GM19463 (cell line): Measurements from ENCODE around the gene OR56A5.
"Not testable (repeated sequence)": the region's sequence is repeated elsewhere in the genome, so short reads cannot be mapped to it uniquely, and the experiment has no call there.

ENCODE experiments used
- ATAC-seq: cut with Tn5 transposase; IDR thresholded peaks from one replicate; pipeline ENCODE4 v1.9.1; 2021; ENCODE audit warnings: mild to moderate bottlenecking, moderate library complexity; ENCODE audit not compliant: unreplicated experiment

Gene OR56A5, protein sequence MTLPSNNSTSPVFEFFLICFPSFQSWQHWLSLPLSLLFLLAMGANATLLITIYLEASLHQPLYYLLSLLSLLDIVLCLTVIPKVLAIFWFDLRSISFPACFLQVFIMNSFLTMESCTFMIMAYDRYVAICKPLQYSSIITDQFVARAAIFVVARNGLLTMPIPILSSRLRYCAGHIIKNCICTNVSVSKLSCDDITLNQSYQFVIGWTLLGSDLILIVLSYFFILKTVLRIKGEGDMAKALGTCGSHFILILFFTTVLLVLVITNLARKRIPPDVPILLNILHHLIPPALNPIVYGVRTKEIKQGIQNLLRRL

DNA sequence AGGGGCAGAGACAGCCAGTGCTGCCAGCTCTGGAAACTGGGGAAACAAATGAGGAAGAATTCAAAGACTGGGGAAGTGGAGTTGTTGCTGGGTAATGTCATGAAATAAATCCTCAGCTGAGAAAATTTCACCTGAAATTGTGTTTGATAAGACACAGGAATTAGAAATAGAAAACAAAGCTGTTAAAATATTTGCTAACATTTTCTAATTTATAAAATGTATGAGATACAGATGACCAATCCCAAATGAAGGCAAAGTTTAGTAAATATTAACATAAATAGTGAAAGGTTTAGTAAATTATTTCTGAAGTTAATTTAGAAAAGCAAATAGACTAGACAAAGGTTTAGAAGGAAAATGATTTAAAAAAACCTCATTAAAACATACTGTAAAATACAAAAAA, at the start of gene OR56A5:
OR56A5 (minus strand) TSS at position 101 of the 400 bp plus-strand sequence; CDS start at position 101, 0 bp downstream.
- ATAC-seq, result no peak

DNA sequence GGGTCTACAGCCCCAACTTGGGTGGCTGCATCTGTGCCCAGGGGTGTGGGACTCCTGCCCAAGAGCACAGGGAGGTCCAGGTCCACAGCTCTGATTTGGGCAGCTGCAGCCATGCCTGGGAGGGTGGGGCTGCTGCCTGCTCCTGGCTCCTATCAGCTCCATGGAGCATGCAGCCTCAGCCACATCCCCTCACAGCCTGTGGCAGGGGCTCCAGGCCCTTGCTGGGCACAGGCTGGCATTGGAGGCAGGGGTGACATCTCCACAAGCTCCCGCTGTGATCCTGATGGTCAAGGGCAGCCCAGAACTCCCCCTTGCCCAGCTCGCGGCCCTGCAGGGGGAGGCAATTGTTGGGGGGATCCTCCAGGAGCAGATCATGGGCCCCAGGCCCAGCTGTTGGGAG, 44.7 kb upstream of the OR56A5 start:
- ATAC-seq, result no peak

DNA sequence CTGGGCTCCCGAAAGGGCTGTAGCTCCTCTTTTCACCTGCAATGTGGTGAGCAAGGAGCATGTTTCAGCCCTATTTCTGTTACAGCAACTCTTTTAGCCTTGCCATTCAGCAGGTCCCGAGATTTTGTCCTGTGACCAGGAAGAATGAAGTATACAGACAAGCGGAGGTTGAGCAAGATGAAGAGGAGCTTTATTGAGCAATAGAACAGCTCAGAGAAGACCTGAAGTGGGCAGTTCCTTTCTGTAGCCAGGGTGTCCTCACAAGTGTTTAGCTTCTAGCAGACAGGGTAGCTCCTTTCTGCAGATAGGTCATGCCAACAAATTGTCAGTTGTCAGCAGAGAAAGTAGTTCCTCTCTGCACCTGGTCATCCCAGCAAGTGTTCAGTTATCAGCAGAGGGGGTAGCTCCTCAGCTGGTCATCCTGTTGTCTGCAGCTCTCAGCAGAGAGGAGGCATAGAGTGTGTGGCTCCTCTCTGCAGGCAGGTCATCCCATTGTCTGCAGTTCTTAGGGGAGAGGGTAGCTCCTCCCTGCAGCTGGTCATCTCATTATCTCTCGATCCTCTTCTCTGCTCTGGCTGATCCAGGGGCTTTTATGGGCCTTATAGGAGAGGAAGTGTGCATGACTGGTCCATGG, 43.9 kb upstream of the OR56A5 start:
- no peak for ATAC-seq

DNA sequence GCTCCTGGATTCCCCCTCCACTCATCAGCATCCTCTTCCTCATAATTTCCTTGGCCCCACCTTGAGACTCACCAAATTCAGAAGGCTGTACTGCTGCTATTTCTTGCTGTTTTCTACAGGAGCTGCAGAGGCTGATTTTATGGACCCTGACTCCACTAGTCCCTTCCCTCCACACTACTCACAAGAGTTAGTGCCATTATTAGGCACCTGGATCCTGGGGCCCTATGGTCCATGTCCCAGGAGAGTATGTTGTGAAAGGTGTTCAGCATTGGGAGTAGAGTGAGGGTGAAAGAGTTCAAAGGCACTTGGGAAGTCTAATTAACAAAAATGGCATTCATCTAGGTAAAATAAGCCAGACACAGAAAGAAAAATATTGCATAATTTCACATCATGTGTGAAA, 38.6 kb upstream of the OR56A5 start, which contains the start of gene OR56A4:
OR56A4 (minus strand) TSS at position 101 of the 400 bp plus-strand sequence. CDS start 3,954 bp downstream, outside the sequence.
- ATAC-seq, result no peak

DNA sequence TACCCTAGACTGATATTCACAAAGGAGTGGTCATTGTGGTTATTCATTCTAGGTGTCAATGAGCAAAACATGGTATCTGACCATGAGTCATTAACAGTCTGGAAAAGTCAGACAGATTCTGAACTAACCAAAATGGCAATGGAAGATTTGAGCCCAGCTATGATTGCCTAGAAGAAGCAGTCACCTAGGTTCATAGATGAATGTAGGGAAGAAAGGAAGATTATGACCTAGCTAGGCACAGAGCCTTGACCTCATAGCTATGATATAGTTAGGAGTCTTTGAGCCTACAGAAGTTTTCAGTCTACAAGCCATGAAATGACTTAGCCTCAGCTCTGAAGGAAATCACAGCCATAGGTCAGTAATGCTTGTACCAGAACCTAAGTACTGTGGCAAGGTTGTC, 38.1 kb upstream of the OR56A5 start:
- ATAC-seq, result no peak

DNA sequence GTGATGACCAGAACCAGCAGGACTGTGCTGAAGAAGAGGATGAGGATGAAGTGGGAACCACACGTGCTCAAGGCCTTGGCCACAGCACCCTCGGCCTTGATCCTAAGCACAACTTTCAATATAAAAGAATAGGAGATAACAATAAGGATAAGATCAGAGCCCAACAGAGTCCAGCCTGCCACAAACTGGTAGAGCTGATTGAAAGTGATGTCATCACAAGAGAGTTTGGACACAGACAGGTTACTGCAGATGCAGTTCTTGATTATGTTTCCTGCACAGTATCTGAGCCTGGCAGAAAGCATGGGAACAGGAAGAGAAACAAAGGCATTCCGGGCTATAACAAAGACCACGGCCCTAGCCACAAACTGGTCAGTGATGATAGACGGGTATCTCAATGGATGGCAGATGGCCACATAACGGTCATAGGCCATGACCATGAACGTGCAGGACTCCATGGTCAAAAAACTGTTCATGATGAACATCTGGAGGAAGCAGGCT, 34.0 kb upstream of the OR56A5 start:
- no peak for ATAC-seq

DNA sequence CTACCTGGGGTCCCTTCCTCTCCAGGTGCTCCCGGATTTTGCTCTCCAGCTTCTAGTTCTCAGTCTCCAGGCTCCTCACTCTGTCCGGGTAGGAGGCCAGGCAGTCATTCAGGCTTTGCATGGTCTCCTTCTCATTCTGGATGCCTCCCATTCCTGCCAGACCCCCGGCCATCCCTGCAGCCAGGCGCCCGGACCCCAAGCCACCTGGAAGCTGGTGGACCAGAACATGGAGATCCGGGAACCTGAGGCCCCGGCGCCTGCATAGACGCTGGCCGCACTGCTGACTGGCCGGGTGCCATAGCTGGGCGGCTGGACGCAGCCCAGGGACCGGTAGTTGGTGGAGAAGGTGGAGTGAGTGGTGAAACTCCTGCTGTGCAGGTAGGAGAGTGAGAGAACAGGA, 26.5 kb upstream of the OR56A5 start:
- no peak for ATAC-seq

DNA sequence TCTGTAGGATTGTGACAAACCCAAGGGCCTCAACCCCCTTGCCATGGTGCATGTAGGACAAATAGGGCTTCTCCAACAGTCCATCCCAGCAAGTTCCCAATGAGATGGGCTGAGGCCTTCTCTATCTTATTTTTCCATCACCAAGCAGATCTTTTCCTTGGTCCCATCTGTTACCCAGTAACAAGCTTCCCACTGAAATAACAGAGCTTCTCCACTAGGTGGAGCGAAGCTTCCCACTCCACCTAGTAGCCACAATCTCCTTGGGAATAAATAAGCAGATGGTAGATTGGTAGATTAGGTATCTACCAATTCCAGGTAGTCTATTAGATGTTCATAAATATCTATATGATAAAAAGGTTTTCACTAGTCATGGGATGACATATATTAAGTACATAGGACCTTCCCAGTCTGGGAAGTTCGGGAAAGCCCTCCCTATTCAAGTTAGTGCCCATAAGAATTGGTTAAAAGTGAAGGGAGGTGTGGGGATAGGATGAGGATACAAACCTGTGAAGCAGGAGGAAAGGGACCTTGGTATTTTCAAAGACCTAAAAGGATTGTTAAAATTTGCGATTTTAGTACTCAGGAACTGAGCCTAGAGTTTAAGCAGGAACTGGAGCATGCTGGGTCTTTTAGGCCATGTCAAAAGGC, 24.4 kb upstream of the OR56A5 start:
- ATAC-seq, result no peak

DNA sequence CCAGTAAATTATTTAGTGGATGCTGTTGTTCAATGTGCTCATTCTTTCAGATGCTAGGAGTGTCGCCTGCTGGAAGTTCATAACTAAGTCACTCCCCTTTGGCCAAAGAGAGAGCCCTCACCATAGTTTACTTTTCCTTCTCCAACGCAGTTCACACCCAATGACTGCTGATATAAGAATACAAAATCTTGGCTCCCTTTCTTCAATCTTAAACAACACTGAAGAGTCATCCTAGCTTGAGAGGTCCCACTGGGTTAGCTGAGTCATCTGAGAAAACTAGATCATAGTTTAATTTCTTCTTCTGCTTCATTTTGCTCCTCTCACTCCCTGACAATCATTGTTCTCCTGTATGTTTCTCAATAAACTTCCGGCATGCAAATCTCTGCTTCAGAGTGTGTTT, 23.9 kb upstream of the OR56A5 start:
- ATAC-seq, result no peak

DNA sequence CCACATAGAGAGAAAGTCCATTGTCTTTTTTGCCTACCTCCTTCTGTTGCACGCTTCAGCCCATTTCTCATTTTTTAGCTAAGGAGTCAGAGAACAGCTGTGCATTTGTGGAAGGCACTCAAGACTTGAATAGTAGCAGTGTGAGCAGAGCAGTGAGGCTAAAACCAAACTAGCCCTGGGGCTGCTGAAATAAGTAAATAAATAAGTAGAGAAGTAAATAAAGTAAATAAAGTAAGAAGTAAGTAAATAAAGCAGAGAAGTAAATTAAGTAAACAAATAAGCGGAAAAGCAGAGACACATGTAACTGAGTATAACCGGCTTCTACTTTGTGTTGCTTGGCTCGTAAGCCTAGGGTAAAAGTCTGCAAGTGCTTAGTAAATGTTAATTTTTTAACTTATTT, 20.9 kb upstream of the OR56A5 start:
- no peak for ATAC-seq

DNA sequence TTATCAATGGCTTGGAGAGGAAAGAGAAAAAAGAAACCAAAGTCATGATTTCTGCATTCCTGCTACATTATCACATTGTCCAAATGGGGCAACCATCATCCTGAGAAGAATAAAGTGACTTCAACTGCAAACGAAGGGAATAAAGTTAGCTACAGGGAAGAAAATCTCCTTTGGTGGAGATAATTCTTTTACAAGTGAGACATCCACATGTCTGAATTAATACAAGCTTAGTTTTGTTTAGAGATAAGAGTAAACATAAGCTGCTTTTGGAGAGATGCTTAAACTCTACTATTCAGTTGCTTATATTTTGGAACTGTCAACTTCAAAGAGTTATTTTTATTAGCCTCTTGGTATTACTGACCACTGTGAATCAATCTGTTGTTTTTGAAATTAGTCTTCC, 18.6 kb upstream of the OR56A5 start, which contains the start of gene OR52L1:
OR52L1 (minus strand) TSS at position 101 of the 400 bp plus-strand sequence; CDS start at position 46, 55 bp downstream.
- no peak for ATAC-seq

DNA sequence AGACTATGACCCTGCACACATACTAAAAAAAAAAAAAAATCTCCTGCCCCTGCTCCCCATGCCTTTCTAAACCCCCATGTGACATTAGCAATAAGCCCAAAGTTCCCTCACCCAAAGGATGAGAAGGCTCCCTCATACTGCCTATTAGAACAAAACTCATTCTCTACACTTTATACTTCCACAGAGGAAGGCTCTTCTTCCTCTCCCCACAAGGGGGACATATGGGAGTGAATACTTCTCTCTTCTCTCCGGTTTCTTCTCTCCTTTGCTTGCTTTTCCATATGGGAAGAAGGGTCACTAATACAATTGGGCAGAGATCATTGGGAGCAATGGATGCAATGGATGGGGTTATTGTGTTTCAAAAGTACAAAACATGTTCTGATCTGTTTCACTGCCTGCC, 15.1 kb upstream of the OR56A5 start:
- no peak for ATAC-seq

DNA sequence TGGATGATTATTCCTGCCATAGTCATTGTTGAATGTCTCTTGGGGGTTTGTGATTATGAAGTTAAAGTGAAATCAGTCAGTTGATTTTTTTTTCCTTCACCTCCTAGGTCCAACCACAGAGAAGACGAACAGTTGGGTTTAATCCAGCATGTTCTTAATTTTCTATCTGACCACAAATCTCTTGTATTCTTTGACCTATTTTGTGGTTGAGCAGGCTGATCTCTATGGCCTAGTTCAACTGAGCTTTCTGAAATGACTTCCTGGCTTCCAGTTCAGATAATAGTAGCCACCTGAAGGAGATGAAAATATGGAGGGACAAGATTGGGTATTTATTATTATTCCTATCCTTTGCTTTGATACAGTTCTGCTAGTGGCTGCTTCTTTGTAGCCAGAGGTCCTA, 5.2 kb upstream of the OR56A5 start:
- no peak for ATAC-seq

DNA sequence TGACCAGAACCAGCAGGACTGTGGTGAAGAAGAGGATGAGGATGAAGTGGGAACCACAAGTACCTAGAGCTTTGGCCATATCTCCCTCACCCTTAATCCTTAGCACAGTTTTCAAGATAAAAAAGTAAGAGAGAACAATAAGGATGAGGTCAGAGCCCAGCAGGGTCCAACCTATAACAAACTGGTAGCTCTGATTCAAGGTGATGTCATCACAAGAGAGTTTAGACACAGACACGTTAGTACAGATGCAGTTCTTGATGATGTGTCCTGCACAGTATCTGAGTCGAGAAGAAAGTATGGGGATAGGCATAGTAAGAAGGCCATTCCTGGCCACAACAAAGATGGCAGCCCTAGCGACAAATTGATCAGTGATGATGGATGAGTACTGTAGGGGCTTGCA, 586 bp downstream of the OR56A5 start:
- no peak for ATAC-seq

DNA sequence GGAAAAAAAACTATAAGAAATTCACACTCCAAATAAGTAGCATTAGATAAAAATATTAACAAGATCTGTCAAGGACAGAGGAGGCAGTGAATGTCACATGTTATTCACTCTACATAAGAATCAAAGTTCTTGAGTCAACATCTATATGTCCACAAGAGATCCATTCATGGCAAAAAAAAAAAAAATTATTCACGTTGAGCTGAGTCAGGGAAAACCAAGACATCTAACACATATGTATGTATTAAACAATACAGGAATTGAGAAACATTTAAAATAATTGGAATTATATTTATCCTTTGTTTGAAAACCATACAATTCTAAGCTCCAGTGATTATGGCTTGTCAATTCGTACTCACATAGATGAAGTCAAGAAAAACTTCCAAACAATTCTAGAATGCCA, 1.3 kb downstream of the OR56A5 start:
- no peak for ATAC-seq

DNA sequence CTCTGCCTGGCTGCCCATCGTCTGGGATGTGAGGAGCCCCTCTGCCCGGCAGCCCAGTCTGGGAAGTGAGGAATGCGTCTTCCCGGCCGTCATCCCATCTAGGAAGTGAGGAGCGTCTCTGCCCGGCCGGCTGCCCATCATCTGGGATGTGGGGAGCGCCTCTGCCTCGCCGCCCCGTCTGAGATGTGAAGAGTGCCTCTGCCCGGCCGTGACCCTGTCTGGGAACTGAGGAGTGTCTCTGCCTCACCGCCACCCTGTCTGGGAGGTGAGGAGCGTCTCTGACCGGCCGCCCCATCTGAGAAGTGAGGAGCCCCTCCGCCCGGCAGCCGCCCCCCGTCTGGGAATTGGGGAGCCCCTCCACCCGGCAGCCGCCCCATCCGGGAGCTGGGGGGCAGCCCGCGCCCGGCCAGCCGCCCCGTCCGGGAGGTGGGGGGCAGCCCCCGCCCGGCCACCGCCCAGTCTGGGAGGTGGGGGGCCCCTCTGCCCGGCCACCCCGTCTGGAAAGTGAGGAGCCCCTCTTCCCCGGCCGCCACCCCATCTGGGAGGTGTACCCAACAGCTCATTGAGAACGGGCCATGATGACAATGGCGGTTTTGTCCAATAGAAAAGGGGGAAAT, 7.5 kb downstream of the OR56A5 start:
- ATAC-seq, result not testable (repeated sequence)

DNA sequence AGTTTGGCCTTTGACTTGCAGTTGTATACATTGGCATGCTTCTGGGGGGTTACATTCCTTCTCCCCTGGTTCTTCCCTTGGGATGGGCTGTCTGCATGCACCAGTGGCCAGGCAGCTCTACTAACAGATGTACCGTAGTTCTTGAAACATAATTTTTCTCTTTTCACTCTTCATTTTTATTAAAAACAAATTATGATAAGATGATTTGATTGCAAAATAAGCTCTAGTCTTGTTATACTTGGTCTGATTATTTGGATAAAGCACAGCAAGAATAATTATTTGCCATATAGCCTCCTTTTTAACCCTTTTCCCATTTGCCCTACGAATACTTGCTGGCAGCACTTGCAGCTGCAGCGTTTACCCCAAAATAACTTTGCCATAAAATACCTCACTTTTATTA, 12.7 kb downstream of the OR56A5 start:
- no peak for ATAC-seq

DNA sequence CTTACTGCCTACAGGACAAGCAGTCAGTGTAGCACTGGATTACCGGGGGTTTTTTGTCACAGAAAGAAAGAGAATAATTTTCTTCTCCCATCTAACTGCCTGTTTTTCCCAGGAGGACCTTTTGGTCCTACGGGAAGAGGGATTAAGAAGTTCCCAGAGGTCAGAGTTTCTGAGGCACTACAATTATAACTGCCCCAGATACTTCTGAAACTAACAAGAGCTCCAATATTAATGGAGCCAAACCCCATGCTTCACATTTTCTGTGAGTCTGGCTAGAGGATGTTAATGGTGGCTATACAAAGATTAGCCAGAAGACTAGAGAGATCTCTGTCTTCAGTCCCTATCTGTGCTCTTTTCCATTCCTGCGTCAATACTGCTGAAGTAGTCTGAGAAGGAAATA, 26.3 kb downstream of the OR56A5 start, which contains the start of gene OR56A3:
OR56A3 (plus strand) TSS at position 301 of the 400 bp plus-strand sequence. CDS start 5,096 bp downstream, outside the sequence.
- ATAC-seq, result no peak

DNA sequence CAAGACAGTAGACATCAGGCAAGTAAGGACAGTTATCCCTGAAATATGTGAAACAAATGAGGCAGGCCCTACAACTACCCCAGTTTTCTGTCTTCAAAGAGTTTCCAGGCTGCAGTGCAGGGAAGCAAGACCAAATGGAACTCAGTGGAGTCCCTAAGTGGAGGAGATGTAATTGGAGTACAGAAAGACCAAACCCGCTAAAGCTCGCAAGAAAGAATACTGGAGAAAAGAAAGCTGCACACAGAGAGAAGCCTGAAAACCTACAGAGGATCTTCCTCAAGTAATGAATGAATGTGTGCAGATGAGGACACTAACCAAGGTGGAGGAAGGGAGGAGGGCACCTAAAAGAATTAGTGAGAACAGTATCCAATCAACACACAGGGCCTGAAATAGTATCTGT, 27.5 kb downstream of the OR56A5 start:
- no peak for ATAC-seq

DNA sequence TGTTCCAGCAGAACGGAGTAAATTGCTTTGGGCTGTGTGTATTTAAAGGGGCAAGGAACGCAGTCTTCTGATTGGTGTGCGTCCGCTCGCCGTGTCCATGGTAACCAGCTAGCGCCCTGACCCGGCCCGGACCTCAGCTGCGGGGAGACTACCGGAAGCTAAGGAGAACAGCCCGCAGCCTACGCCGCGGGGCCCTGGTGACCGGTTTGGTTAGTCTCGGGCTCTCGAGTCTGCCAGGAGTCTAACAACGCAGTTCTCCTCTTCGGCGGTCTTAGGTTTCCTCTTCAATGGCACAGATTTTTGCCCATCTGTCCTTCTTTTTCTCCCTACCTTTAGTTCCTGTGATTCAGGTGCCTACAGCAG, 29.7 kb downstream of the OR56A5 start:
- ATAC-seq, result no peak

DNA sequence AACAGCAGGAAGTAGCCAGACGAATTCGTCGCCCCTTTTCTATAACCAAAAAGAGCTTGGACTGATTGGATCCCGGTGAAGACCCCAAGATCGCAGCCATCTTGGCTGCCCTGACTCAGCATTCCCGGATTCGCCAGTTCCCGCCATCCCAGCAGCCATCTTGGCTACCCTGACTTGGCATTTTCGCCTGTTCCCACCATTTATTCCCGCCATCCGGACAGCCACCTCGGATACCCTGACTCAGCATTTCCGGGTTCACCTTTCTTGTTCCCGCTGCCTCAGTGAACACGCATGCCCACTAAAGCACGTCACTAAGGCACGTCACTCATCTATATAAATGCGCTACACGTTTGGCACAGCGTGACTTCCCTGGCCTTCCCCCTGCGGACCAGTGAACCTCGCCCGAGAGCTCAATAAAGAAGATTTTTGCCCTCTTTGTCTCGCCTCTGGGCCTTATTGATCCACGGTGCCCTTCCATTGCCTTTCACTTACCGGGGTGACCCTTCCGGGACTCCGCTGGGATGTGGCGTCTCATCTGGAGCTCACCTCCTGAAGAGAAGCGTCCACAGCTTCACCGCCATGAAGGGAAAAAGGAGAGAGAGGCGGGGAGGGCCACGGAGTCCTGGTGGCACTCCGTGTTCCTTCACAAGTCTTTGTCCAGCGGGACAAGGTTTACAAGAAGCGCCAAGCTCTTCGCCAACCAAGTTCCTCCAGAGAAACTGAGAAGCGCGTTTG, 30.3 kb downstream of the OR56A5 start:
- no peak for ATAC-seq
